GM21825 (cell line): ENCODE results near the gene SCAF4.
"Not testable (repeated sequence)": the region's sequence is repeated elsewhere in the genome, so short reads cannot be mapped to it uniquely, and the experiment has no call there.

ENCODE experiments used
- ATAC-seq: cut with Tn5 transposase; IDR thresholded peaks from one replicate; pipeline ENCODE4 v1.9.1; 2021; ENCODE audit warnings: mild to moderate bottlenecking, moderate library complexity; ENCODE audit not compliant: unreplicated experiment

The SCAF4 gene

DNA sequence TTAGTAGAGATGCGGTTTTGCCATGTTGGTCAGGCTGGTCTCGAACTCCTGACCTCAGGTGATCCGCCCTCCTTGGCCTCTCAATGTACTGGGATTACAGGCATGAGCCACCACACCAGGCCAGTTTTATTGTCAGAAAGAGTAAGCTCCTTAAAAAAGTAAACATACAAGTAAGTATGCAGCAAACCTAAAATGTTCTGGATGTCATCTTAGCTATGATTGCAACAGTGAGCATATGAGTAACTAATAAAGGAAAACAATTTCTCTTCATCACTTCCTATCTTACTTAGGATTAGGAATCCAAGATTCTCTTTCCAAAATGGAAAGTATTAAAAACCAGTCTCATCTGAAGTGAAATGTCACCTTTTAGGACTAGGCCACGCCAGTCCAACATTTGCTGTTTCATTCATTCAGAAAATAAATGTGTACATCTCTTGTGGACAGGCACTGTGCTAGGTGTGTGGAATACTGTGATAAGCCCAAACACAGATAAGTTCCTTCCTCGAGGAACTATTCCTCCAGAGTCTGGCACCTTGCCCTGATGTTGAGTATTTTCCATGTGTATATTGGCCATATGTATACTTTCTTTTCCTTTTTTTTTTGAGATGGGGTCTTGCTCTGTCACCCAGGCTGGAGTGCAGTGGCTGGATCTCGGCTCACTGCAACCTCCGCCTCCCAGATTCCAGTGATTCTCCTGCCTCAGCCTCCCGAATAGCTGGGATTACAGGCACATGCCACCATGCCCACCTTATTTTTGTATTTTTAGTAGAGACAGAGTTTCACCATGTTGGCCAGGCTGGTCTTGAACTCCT lies 5.9 kb upstream of the SCAF4 start:
- ATAC-seq = not testable (repeated sequence)

DNA sequence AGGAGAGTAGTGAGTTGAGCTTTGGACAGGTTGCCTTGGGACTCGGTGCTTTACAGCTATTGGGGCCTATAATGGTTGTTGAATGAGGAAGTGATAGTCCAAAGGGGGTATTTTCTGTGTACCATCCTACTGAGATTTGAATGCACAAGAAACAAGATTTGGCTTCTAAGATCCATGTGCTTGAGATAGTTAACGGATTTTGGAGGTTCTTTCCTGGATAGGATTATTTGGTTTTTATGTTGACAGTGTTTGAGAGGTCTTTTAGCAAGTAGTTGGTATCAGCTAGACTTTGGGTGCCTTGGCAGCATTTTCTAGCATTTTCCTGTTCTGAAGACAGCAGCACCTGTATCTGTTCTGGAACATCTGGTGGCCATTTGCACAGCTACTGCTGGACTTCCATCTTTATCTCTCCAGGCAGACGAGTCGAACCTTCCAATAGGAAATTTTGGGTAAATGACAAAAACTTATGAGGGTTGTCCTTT lies 3.6 kb upstream of the SCAF4 start:
- no peak for ATAC-seq

DNA sequence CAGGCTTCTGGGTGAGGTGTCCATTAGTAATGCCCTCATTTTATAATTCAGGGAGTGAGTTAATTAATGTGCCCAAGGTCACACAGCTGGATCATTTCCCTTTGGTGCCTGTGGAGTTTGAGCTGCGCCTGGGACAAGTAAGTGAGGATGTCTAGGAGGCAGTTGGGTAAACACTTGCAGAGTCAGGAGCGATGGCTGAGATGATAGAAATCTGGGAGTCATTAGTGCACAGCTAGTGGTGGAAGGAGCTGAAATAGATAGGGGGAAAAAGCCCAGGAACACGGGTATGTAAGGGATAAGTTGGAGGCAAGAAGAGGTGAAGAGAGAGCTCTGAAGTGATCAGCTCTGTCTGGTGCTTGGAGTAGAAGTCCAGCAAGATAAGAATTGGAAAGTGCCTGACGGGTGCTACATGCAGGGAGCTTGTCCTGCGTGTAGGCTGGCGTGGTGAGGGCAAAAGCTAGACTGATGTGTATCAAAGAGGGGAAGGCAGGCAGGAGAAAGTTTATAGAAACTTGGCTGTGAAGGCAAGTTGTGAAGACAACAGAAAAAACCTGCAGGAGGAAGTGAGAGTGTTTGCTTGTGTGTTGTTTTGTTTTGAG lies 1.7 kb upstream of the SCAF4 start:
- ATAC-seq = no peak

DNA sequence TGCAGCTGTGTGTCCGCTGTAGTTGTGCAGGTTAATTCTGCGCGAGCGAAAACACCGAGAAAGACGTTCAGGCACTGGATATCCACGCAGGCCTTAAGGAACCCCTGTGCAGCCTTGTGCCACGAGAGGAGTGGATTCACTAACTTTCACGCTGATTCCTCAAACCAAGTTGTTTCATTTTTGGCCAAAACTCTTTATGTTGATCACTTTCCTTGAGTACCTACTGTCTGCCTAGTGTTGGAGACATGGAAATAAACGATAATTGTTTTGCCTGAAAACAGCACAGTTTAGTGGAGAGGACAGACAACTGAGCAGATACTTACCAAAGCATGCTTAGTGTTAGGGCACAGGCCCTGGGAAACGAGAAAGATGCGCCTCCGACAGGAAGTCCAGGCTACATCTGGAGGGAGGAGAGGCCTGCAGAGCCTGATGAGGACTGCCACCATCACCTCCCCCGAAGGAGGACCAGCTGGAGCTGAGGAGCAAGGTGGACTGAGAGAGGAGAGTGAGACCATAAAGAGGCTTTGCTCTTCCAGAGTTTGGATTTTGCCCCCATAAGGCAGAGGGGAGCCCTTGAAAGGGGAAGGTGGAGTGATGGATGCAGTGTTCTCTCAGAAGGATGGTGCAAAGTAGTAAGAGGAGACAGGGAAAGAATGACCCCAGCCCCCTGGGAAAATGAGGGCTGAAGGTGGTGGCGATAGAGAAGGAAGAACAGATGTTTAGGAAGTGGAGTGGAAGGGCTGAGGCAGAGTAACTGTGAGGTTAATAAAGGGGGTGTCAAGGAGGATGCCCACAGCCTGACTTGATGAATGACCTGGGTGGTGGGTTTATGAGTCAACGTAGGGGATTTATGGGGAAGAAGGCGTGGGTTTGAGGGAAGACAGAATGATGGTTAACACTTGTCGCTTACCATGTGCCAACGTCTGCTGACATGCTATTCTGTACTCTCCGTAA lies 956 bp upstream of the SCAF4 start:
- no peak for ATAC-seq

DNA sequence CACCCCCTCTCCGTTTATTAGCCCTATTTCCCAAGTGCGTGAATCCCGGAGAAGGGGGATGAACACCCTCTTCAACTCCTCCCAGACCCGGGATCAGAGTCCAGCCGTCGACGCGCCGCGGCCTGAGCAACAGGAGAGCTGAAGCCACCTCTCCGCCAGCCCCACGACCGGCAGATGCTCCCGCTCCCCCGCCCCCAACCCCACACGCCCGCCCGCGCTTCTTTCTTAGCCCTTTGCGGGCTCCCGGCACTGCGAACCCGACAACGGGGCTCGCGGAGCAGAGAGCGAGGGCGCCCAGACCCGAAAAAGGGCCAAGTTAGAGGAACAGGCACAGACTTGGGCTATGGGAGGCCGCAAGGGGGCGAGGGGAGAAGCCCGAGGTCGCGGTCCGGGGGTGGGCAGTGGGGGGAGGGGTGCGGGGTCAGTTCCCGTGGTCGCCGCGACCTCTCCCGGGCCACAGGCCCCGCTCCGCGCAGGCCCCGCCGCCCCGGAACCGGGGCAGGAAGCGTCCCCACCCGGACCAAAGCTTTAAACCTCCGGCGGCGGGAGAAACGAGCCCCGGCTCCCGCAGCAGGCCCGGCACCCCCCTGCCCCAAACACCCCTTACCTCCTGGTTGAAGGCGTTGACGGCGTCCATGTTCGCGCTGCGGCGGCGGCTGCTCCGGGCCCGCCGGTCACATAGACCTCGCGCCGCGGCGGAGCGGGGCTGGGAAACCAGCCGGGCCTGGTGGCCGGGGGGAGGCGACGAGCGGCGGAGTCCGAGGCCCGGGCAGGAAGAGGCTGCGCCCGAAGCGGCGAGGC lies 662 bp downstream of the SCAF4 start:
- peak; percentile 16 for ATAC-seq

DNA sequence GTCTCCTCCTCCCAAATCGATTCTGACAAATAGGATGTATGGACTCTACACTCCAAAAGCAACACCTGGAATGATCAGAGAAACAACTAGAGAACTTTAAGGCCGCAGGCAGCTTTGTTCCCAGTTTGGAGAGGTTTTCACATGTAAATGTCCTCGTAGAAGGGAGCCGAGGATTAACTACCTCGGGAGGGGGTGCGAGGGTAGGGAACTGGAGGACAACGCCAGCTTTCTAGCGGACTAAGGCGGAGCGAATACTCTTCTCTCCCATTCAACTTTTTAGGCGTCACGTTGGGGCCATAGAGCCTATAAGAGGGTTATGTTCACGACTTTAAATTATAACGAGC lies 1.2 kb downstream of the SCAF4 start:
- ATAC-seq = no peak

DNA sequence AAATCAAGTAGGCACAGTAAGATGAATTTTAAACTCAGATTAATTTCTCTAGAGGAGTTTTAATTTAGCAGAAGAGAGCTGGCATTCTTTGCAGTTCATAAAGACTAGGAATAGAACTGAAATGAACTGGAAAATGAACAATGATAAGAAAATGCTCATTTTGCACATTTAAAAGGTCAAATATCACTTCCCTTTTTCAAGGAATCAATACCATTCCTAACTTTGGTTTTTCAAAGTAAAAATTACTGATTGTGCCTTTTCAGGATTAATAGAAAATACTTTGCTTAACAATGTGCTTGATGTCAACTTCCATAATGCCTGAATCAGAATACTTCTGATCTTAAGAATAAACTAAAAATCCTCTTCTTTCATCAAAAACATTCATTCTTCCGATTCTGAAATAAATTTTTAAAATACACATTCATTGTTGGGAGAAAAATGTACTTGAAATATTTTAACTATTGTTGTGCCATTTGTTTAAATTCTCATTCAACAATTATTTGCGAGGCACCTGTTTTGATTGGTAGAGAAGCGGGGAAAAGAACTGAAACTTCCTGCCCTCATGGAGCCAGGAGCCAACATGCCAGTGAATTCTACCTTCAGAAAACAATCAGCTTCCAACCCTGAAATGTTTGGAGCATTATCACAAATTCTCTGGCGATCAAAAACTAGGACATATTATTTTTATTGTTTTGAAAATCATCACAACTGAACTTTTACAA lies 2.1 kb downstream of the SCAF4 start:
- ATAC-seq = no peak

DNA sequence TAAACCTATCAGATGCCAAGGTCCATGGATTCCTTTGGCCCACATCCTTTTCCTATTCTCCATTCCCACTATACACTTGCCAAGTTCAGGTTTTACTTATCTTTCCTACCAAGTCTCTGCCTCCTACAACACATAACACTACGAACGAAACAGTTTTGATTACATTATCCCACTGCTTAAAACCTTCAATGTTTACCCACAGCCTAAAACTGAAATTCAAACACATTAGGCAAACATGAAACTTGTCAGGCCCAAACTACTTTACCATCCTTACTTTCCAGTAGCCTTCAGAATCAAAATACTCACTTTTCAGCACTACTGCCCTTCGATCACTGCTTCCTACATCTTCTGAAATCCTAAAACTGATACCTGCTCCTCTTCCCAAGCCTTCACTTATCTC lies 3.0 kb downstream of the SCAF4 start:
- ATAC-seq = no peak

DNA sequence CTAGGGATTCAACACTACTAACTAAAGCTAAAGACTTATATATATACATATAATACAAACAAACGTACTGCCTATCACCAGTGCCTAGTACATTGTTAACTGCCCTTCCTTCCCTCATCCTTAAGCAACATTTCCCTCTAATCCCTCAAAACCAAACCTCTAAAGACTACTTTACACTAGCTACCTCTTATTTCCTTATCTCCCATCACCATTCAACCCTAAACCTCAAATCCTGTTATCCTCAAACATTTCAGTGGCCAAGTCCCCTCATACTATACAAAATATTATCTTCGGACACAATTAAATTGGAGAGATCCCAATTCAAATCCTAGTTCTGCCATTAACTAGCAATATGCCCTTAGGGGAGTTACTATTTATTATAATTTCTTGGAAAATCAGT lies 3.7 kb downstream of the SCAF4 start:
- ATAC-seq = no peak

DNA sequence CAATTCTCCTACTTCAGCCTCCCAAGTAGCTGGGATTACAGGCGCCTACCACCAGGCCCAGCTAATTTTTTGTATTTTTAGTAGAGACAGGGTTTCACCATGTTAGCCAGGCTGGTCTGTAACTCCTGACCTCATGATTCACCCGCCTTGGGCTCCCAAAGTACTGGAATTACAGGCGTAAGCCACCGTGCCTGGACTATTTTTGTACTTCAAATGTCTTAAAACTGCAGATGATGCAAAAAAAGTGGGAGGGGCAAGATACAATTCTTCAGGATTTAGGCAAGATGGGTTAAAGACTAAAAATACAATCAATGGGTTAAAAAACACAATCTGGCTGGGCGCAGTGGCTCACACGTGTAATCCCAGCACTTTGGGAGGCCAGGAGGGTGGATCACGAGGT lies 4.7 kb downstream of the SCAF4 start:
- no peak for ATAC-seq

DNA sequence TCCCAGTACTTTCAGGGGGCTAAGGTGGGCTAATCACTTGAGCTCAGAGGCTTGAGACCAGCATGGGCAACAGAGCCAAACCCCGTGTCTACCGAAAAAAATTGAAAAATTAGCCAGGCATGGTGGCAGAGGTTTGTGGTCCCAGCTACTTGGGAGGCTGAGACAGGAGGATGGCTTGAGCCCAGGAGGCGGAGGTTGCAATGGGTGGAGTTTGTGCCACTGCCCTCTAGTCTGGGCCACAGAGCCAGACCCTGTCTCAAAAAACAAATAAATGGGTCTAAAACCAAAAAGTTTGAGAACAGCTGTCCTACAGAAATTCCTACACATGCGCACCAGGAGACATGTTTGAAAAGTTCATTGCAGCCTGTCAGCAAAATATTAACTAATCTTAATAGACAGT lies 5.5 kb downstream of the SCAF4 start:
- no peak for ATAC-seq

DNA sequence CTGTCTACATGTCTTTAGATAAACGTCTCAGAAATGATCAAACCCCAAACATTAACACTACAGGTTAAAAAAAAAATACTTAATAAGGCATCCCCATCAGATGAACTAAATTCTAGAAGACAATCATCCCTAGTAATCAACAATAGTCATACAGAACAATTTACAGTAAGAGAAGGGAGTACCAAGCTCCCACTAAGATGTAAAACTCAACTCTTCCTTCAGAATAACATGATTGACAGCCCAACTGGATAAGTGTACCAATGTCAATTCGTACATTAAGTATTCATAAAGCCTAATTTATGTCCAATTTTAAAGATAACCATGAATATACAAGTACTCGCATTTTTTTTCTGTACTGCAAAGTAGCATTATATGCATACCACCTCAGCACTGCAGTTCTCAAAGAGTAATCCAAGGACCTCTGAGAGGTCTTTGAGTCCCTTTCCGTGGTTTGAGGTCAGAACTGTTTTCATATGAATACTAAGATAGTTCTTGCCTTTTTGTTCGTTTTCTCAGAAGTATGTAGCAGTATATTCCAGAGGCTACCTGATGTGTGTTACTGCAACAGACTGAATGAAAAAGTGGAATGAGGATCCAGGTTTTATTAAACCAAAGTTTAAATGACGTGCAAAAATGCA lies 6.6 kb downstream of the SCAF4 start:
- ATAC-seq = no peak

DNA sequence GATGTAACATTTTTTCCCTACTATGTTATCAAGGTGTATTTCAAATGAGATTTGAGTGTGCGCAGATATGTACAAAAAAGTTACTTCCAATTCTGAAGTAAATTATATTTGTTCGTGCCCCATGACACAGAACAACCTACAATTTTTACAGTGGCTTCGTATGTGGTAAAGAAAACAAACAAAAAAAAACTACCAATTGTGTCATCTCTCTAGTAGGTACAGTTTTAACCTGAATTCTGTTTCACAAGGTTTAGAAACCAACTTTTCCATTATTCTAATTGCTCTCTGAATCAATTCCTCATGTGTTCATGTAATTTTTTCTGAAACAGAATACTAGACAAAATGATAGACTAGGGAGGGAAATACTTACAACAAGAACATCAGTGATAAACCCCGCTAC lies 7.4 kb downstream of the SCAF4 start:
- no peak for ATAC-seq

DNA sequence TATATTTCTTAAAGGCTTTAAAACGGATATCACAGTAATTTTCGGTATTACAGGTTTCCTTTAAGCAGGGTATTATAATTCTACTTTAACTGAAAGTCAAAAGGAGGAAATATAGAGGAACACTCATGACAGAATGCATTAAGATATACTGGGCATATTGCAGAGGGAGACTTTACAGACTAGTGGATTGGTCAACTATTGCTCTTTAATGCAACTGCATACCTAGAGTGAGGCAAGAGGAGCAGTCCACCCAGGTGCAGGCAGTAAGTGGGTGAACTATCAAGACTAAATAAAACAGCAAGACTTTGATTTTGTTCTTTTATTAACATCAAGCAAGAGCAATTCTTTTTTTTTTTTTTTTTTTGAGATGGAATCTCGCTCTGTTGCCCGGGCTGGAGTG lies 10.5 kb downstream of the SCAF4 start:
- ATAC-seq = no peak

DNA sequence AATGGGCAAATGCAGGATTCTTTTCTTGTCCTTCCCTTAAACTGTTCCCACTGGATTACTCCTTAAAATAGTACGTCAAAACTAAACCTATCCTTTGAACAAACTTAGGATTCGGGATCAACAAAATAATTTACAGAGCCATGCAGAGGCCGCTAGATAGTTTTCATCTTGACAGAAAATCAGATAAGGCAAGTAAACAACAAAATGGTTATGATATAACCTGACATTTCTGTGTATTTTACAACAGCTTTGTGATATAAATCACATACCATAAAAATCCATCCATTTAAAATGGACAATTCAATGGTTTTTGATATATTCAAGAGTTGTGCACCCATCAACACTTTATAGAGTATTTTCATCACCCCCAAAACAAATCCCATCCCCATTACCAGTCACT lies 11.2 kb downstream of the SCAF4 start:
- no peak for ATAC-seq

DNA sequence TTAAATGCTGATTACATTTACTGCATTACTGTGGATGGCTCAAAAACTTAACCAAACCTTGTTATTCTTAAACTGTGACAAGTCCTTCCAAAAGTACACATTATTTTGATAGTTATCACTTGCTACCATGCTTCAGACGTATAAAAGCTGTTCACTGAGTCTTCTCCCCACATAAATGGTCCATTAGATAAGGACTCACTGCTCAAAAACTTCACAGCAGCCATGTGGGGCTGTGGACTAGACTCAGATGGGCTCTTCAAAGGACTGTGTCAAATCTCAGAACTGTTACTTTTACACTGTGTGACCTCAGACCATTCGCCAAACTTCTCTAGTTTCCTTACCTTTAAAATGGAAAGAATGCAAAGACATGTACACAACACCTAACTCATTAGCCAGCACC lies 11.6 kb downstream of the SCAF4 start:
- ATAC-seq = no peak

DNA sequence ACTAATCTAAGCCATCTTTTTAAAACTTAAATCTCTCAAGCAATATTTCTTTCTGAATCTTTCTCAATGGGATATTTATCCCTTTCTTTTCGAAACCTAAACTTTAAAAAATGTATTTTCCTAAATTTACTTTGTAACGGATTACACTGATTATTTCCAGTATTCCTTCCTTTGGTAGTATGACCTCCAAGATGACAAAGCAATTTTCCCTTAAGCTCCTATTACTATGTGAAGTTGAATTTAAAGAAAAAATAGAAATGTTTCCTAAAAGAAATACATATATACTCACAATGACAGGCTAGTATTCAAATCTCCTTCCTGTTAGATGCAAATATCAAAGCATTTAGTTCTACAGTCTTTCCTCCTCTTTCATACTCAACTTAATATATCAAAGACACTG lies 15.8 kb downstream of the SCAF4 start:
- no peak for ATAC-seq

DNA sequence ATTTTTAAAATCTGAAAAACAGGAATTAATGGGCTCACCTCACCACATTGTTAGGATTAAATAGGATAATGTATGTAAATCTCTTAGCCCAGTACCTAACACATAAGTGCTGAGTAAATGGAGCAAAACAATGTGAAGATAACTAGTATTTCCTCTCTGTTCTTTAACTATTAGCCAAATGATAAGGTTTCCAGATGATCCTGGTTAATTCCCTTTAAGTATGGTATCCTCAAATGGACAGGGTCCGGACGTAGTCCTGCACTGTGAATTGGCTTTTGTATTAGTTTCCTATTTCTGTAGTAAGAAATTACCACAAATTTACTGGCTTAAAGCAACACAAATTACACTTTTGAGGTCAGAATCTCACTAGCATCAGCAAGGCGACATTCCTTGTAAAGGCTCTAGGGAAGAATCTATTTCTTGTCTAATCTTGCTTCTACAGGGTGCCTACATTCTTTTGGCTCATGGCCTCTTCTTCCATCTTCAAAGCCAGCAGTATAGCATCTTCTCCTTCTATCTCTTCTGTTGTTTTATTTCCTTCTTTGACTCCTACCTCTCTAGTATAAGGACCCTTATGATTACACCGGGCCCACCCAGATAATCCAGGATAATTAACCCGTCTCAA lies 17.1 kb downstream of the SCAF4 start:
- no peak for ATAC-seq
